Astrocyte (in vitro differentiated cells and primary cell): ENCODE measurements around the gene PTPRU. TPM values are rescaled to one million over a fixed set of nuclear protein-coding genes. Genes with fewer than 3 reads are reported as not detected.

ENCODE experiments used
- DNase-seq: peaks from one replicate; pipeline ENCODE4 v3.0.0-alpha.2; 2010; ENCODE audit warnings: low read depth
- FAIRE-seq: peaks from 2 replicates; lab custom pipeline; 2011; peaks lifted over from hg19 to GRCh38; lab: Jason Lieb, UNC
- H2AFZ ChIP-seq: 2 replicates; pipeline ENCODE4 v1.6.0; 2012; ENCODE audit warnings: low read depth, low read length, inconsistent platforms
- H3K27ac ChIP-seq: 2 replicates; pipeline ENCODE4 v1.5.1; 2011; ENCODE audit warnings: low read depth, low read length, inconsistent platforms
- H3K27me3 ChIP-seq: 2 replicates; pipeline ENCODE4 v1.6.0; 2011; ENCODE audit warnings: low read length, inconsistent platforms; ENCODE audit not compliant: insufficient read depth
- H3K36me3 ChIP-seq: 2 replicates; pipeline ENCODE4 v1.5.1; 2011; ENCODE audit warnings: low read length, inconsistent platforms; ENCODE audit not compliant: insufficient read depth
- H3K4me1 ChIP-seq: 2 replicates; pipeline ENCODE4 v1.5.1; 2011; ENCODE audit warnings: low read length, inconsistent platforms; ENCODE audit not compliant: insufficient read depth
- H3K4me2 ChIP-seq: 2 replicates; pipeline ENCODE4 v1.6.0; 2012; ENCODE audit warnings: low read length, inconsistent platforms
- H3K4me3 ChIP-seq: 2 replicates; pipeline ENCODE4 v1.5.1; 2011; ENCODE audit warnings: low read depth, mild to moderate bottlenecking, low read length, inconsistent platforms; ENCODE audit not compliant: insufficient read depth
- H3K79me2 ChIP-seq: 2 replicates; pipeline ENCODE4 v1.6.0; 2012; ENCODE audit warnings: mild to moderate bottlenecking, low read length, inconsistent platforms; ENCODE audit not compliant: insufficient read depth
- H3K9ac ChIP-seq: 2 replicates; pipeline ENCODE4 v1.6.0; 2012; ENCODE audit warnings: mild to moderate bottlenecking, low read length, inconsistent platforms
- H3K9me3 ChIP-seq: 2 replicates; pipeline ENCODE4 v1.5.1; 2012; ENCODE audit warnings: low read depth, mild to moderate bottlenecking, low read length, inconsistent platforms; ENCODE audit not compliant: insufficient read depth
- H4K20me1 ChIP-seq: 2 replicates; pipeline ENCODE4 v1.6.0; 2012; ENCODE audit warnings: low read length, inconsistent platforms; ENCODE audit not compliant: insufficient read depth
- H3K27ac Mint-ChIP-seq: one replicate; pipeline ENCODE4 v1.8.0; 2021; ENCODE audit warnings: mild to moderate bottlenecking, mixed read lengths; ENCODE audit not compliant: unreplicated experiment
- H3K27me3 Mint-ChIP-seq: one replicate; pipeline ENCODE4 v1.8.0; 2021; ENCODE audit warnings: low read depth, mixed read lengths; ENCODE audit not compliant: unreplicated experiment
- H3K36me3 Mint-ChIP-seq: one replicate; pipeline ENCODE4 v1.8.0; 2021; ENCODE audit warnings: low read depth, mixed read lengths; ENCODE audit not compliant: unreplicated experiment
- H3K4me1 Mint-ChIP-seq: one replicate; pipeline ENCODE4 v1.8.0; 2021; ENCODE audit warnings: low read depth, mixed read lengths; ENCODE audit not compliant: unreplicated experiment
- H3K4me3 Mint-ChIP-seq: one replicate; pipeline ENCODE4 v1.8.0; 2021; ENCODE audit warnings: mild to moderate bottlenecking, moderate library complexity, mixed read lengths; ENCODE audit not compliant: unreplicated experiment
- H3K9me3 Mint-ChIP-seq: one replicate; pipeline ENCODE4 v1.8.0; 2021; ENCODE audit warnings: mild to moderate bottlenecking, mixed read lengths; ENCODE audit not compliant: unreplicated experiment
- EZH2 ChIP-seq: IDR thresholded peaks from 2 replicates; pipeline ENCODE4 v1.6.1; 2012; ENCODE audit warnings: mild to moderate bottlenecking, low read length, inconsistent platforms; ENCODE audit not compliant: insufficient read depth
- total RNA-seq: library from RNA; stranded (reverse); gene quantifications from 2 replicates; pipeline ENCODE4 v1.2.1, GENCODE V29; 2021
- TF ChIP-seq, protein P1 (sequence below): IDR thresholded peaks from 2 replicates; pipeline ENCODE4 v1.5.1; 2011; ENCODE audit warnings: low read depth, mild to moderate bottlenecking, inconsistent platforms, low read length, moderate library complexity; ENCODE audit not compliant: insufficient read depth

The PTPRU gene
- total RNA-seq, 1 donor from 2014 or later = 36.6 TPM

DNA sequence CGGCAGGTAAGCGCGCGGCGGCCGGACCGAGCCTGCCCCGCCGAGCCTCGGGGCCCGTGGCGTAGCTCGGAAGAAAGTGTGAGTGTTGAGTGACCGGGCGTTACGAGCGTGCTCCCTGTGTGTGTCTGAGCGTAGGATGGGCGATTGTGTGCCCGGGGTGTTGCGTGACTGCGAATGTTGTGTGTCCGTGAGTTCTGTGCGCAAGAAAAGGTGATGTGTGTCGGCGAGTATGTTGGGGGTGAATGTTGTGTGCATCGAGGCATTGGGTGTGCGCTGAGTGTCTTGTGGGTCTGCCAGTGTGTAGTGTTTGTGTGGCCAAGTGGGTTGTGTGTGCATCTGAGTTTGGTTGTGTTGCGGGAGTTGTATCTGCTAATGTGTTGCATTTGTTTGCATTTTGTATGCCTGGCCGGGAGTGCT is 398 bp downstream of the PTPRU start:
- Histone ChIP-seq H3K9ac (peak overlapping the region; percentile 93), H4K20me1 (peaks cover 20% of the 10 kb centered on the region), H3K36me3 (no peaks in the 10 kb centered on the region), H3K9me3 (no peaks in the 10 kb centered on the region), H3K27ac (peak overlapping the region; percentile 4), H3K27me3 (no peaks in the 10 kb centered on the region), H3K4me1 (peaks cover 21% of the 10 kb centered on the region), H3K4me3 (peak overlapping the region; percentile 99), H3K4me2 (peak overlapping the region; percentile 100), H3K79me2 (peaks cover 38% of the 10 kb centered on the region), H2AFZ (peak overlapping the region; percentile 99)
- Mint-ChIP-seq H3K9me3 (no peaks in the 10 kb centered on the region), H3K27me3 (peaks cover 11% of the 10 kb centered on the region), H3K4me3 (peak overlapping the region; percentile 91), H3K27ac (peak overlapping the region; percentile 92), H3K4me1 (peaks cover 24% of the 10 kb centered on the region), H3K36me3 (peaks cover 1% of the 10 kb centered on the region)
- no peak for FAIRE-seq
- TF ChIP-seq, protein P1, sequence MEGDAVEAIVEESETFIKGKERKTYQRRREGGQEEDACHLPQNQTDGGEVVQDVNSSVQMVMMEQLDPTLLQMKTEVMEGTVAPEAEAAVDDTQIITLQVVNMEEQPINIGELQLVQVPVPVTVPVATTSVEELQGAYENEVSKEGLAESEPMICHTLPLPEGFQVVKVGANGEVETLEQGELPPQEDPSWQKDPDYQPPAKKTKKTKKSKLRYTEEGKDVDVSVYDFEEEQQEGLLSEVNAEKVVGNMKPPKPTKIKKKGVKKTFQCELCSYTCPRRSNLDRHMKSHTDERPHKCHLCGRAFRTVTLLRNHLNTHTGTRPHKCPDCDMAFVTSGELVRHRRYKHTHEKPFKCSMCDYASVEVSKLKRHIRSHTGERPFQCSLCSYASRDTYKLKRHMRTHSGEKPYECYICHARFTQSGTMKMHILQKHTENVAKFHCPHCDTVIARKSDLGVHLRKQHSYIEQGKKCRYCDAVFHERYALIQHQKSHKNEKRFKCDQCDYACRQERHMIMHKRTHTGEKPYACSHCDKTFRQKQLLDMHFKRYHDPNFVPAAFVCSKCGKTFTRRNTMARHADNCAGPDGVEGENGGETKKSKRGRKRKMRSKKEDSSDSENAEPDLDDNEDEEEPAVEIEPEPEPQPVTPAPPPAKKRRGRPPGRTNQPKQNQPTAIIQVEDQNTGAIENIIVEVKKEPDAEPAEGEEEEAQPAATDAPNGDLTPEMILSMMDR = no peak
- TF ChIP-seq EZH2 = peak; percentile 65
- DNase-seq = peak; percentile 41

DNA sequence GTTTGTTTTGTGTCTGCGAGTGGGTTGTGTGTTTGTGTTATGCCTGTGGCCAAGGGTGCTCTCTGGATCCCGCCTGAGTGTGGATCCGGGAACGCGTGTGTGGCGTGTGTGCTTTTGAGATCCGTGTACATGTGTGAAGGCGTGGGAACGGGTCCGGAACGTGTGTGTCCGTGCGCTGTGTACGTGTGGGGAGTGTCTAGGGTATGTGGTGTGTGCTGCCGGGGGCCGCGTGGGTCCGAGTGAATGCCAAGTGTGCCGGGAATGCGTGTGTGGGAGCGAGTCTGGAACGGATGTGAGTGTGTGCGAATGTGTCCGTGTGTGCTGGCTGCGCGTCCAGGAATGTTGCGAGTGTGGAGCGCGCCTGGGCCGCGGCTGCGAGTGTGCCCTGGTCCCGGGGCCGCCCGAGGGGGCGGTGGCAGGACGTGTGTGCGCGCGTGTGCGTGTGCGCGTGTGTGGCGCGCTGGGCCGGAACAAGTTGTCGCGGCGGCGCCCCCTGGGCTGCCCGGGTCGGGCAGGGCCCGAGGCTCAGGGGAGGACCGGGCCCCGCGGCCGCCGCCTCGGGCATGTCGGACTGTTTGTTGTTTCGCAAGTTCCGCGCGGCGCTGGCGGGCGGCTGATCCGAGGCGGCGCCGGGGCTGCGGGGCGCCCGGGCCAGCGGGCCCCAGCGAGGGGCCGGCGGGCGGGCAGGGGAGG is 953 bp downstream of the PTPRU start:
- H3K27me3 Mint-ChIP-seq = peaks cover 11% of the 10 kb centered on the region
- no peaks in the 10 kb centered on the region for H3K9me3 Mint-ChIP-seq
- peaks cover 41% of the 10 kb centered on the region for H3K79me2 ChIP-seq
- TF ChIP-seq, protein P1 = no peak
- no peak for TF ChIP-seq EZH2
- H2AFZ ChIP-seq = peak overlapping the region; percentile 99
- H3K27me3 ChIP-seq = no peaks in the 10 kb centered on the region
- peaks cover 24% of the 10 kb centered on the region for H3K4me1 Mint-ChIP-seq
- H3K4me1 ChIP-seq = peaks cover 21% of the 10 kb centered on the region
- no peaks in the 10 kb centered on the region for H3K9me3 ChIP-seq
- peak overlapping the region; percentile 93 for H3K9ac ChIP-seq
- H3K27ac Mint-ChIP-seq = peak overlapping the region; percentile 92
- H3K27ac ChIP-seq = no peak overlapping the region
- H3K4me3 Mint-ChIP-seq = peak overlapping the region; percentile 91
- H3K36me3 ChIP-seq = no peaks in the 10 kb centered on the region
- DNase-seq = peak; percentile 68
- FAIRE-seq = no peak
- peaks cover 20% of the 10 kb centered on the region for H4K20me1 ChIP-seq
- peaks cover 1% of the 10 kb centered on the region for H3K36me3 Mint-ChIP-seq
- H3K4me2 ChIP-seq = peak overlapping the region; percentile 100
- peak overlapping the region; percentile 99 for H3K4me3 ChIP-seq
